ENCODE data around the gene ATP5ME.

DNA sequence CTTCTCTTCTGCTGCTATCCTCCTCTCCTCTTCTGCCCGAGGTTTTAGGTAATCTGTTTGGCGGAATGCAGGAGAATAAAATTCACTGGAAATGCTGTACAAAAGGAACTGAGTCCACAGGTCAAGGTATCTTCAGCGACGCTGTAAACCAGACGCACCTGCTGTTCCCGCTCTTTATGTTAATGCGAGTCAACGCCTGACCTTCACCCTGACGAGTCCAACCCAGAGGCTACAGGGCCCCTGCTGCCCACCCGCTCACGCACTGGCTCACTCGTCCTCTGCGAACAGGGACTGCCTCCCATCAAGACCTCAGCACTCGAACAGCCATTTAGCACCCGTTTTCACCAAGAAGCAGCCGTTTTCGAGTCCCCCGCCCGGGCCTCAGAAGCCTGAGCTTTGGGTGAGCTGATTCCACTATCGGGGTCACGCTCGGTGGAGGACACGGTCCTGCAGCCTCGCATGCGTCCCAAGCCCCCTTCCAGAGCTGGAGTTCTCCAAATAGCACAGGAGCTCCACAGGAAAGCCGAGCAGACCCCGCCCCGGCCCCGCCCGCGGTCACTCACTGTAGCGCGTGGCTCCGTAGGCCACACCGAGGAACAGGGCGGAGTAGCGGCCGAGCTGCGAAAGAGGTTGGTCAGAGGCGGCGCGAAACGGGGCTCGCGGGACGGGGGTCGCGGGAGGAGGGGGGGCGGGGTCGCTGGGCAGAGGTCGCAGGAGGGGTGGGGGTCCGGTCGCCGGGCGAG, 556 bp downstream of the ATP5ME start:
- TF ChIP-seq, protein P1, sequence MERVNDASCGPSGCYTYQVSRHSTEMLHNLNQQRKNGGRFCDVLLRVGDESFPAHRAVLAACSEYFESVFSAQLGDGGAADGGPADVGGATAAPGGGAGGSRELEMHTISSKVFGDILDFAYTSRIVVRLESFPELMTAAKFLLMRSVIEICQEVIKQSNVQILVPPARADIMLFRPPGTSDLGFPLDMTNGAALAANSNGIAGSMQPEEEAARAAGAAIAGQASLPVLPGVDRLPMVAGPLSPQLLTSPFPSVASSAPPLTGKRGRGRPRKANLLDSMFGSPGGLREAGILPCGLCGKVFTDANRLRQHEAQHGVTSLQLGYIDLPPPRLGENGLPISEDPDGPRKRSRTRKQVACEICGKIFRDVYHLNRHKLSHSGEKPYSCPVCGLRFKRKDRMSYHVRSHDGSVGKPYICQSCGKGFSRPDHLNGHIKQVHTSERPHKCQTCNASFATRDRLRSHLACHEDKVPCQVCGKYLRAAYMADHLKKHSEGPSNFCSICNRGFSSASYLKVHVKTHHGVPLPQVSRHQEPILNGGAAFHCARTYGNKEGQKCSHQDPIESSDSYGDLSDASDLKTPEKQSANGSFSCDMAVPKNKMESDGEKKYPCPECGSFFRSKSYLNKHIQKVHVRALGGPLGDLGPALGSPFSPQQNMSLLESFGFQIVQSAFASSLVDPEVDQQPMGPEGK (CRISPR knock-in tag; IDR thresholded peaks at IDR 0.05; ENCODE audit: borderline replicate concordance) = no peak
- TF ChIP-seq, protein P2, sequence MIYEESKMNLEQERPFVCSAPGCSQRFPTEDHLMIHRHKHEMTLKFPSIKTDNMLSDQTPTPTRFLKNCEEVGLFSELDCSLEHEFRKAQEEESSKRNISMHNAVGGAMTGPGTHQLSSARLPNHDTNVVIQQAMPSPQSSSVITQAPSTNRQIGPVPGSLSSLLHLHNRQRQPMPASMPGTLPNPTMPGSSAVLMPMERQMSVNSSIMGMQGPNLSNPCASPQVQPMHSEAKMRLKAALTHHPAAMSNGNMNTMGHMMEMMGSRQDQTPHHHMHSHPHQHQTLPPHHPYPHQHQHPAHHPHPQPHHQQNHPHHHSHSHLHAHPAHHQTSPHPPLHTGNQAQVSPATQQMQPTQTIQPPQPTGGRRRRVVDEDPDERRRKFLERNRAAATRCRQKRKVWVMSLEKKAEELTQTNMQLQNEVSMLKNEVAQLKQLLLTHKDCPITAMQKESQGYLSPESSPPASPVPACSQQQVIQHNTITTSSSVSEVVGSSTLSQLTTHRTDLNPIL (CRISPR knock-in tag; IDR thresholded peaks at IDR 0.05; ENCODE audit: low read depth) = no peak
- TF ChIP-seq ZFP3 (CRISPR knock-in tag; IDR thresholded peaks at IDR 0.05) (no peak), RARB (CRISPR knock-in tag; IDR thresholded peaks at IDR 0.05) (no peak), ISL1 (CRISPR knock-in tag; IDR thresholded peaks at IDR 0.05) (no peak), CSDC2 (CRISPR knock-in tag; IDR thresholded peaks at IDR 0.05) (no peak), ARNTL (CRISPR knock-in tag; IDR thresholded peaks at IDR 0.05; ENCODE audit: borderline replicate concordance, low read depth) (no peak), TOX (CRISPR knock-in tag; IDR thresholded peaks at IDR 0.05; ENCODE audit: borderline replicate concordance) (no peak), GLIS3 (CRISPR knock-in tag; IDR thresholded peaks at IDR 0.05) (no peak)
- TF ChIP-seq, protein P3, sequence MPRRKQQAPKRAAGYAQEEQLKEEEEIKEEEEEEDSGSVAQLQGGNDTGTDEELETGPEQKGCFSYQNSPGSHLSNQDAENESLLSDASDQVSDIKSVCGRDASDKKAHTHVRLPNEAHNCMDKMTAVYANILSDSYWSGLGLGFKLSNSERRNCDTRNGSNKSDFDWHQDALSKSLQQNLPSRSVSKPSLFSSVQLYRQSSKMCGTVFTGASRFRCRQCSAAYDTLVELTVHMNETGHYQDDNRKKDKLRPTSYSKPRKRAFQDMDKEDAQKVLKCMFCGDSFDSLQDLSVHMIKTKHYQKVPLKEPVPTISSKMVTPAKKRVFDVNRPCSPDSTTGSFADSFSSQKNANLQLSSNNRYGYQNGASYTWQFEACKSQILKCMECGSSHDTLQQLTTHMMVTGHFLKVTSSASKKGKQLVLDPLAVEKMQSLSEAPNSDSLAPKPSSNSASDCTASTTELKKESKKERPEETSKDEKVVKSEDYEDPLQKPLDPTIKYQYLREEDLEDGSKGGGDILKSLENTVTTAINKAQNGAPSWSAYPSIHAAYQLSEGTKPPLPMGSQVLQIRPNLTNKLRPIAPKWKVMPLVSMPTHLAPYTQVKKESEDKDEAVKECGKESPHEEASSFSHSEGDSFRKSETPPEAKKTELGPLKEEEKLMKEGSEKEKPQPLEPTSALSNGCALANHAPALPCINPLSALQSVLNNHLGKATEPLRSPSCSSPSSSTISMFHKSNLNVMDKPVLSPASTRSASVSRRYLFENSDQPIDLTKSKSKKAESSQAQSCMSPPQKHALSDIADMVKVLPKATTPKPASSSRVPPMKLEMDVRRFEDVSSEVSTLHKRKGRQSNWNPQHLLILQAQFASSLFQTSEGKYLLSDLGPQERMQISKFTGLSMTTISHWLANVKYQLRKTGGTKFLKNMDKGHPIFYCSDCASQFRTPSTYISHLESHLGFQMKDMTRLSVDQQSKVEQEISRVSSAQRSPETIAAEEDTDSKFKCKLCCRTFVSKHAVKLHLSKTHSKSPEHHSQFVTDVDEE (CRISPR knock-in tag; IDR thresholded peaks at IDR 0.05) = no peak

Measured in SK-N-SH treated with all-trans-retinoic acid at 6 μM for 48 hours (cell line).